Activated CD4-positive, alpha-beta T cell treated with anti-CD3 and anti-CD28 coated beads, Interleukin-2, amount 50 U/mL, for 48 hours (primary cell): ENCODE results near the gene LSM4.

Experiments
- DNase-seq, 2 experiments: peaks; one replicate each; pipeline ENCODE4 v3.0.0-alpha.2; 2020

Gene LSM4

DNA sequence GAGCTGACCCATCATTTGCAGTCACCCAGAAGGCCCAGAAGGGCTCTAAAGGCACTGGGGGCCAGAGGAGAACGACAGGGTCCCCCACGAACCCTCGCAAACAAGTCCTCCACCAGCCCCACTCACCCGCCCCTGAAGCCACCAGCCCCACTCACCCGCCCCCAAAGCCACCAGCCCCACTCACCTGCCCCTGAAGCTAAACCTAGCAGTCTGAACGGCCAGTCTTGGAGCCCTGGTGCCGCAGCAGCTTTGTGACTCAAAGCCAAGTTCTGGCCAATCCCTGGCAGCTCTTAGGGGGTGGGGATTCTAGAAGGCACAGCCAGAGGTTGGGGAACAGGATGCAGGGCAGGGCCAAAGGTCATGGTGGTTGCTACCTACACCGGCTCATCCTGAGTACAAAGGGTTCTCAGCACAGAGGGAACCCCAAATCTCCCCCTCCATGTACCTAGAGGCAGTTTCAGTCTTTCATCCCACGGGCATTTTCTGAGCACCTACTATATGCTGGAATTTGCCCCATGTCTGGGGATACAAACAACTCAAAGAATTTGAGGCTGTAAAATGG, 48.6 kb downstream of the LSM4 start, which contains the start of gene IQCN:
Gene IQCN (minus strand): TSS at position 234 of the 562 bp plus-strand sequence. CDS start 4,974 bp downstream, outside the sequence.
- DNase-seq: no peak

DNA sequence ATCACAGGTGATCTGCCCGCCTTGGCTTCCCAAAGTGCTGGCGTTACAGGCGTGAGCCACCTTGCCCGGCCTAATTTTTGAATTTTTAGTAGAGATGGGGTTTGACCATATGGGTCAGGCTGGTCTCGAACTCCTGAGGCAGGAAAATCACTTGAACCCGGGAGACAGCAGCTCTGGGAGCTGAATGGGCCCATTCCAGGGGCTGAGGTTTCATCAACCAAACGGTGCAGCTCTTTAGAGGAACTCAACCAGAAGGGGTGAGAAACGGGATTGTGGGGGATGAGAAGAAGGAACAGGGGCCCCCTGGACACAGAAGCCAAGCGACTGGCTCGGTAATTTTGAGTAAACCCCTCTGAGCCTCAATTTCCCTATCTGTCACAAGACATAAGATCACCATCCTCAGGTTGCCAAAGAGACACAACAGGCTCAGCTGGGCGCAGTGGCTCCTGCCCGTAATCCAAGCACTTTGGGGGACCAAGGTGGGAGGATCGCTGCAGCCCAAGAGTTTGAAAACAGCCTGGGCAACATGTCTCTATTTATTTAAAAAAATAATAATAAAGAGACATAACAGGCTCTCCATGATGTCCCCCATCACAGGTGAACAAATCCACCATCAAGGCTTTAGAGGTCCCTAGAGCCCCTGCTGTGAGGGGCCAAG, 49.2 kb downstream of the LSM4 start:
- DNase-seq: no peak

DNA sequence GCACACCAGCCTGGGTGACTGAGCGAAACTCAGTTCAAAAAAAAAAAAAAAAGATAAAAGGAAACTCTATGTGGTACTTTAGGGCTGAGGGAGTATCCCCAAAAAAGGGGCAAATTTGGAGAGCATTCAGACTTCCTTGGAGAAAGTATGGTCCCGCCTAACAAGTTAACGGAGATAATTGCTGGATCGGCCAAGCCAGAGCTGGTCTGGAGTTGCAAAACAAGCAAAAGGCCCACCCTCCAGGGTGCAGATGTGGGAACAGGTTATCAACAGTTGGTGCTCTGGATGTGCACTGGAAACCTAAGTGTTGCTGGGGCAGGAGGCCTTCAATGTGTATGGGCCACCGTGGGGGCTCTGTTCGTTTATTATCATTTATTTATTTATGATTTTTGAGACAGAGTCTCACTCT, 51.4 kb downstream of the LSM4 start:
- no peak for DNase-seq

DNA sequence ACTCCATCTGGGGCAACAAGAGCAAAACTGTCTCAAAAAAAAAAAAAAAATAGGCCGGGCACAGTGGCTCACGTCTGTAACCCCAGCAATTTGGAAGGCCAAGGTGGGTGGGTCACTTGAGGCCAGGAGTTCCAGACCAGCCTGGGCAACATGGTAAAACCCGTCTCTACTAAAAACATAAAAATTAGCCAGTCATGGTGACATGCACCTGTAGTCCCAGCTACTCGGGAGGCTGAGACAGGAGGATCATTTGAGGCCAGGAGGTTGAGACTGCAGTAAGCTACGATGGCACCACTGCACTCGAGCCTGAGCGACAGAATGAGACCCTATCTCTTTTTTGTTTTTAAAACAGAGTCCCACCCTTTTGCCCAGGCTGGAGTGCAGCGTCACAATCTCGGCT, 52.5 kb downstream of the LSM4 start:
- DNase-seq: no peak

DNA sequence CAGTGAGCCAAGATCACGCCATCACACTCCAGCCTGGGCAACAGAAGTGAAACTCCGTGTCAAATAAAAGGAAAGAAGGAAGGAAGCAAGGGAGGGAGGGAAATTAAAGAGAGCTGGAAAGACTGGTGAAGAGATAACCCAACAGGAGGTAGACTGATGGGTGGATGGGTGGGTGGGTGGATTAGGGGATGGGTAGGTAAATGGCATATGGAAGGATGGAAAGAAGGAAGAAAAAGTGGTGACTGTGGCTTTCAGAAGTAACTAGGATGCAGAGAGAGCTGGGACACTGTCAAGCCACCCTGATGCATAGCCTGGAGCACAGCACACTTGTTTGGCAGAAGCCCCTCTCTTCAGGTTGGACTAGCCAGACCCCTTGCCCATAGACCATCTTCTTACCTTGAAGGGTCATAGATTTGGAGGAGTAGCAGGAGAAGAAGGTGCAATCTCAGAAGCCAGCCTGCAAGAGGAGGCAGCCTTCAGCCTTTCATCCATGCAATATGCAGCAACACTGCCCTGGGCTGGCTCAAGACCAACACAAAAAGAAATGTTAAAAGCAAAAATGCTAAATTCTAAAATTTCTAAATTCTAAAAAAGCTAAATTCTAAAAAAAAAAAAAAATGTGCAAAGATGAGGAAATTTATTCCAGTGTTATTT, 53.7 kb downstream of the LSM4 start:
- no peak for DNase-seq

DNA sequence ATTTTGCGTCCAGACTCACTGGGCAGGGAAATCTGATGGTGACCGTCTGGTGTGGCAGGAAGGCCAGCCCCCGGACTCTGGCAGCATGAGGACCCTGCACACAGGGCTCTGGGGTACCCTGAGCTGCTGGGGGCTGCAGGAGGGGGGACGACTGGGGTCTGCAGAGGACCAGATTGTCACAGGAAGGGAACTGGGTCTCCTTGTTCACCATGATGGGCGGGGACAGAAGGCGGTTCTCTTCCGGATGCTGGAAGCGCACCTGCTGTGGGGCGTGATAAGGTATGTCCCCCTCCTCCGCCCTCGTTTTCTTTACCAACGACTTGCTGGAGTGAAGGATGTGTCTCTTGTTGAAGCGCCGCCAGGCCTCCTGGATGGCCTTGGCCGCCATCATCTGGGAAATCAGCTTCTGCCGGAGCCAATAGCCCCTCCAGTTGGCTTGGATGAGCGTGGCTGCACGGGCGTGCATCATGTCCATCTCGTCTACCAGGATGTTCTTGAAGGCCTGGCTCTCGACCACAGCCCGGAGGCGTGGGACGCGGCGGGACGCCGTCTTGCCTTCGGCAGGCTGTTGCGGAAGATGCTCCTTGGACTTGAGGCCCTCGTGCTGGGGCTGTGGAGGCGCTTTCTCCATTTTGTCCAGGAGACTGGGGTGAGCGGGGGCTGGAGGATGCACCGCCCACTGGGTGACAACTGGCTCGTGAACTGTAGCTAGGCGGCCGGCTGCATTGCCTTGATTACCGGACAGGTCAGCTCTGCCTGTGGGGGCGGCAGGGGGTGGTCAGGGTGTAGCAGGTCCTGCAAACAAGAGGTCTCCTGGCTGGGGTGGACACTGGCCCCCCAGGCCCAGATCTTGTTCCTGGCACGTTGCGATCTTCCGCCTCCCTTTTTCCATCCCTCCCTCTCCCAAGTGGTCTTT, 55.8 kb downstream of the LSM4 start:
- DNase-seq: no peak

DNA sequence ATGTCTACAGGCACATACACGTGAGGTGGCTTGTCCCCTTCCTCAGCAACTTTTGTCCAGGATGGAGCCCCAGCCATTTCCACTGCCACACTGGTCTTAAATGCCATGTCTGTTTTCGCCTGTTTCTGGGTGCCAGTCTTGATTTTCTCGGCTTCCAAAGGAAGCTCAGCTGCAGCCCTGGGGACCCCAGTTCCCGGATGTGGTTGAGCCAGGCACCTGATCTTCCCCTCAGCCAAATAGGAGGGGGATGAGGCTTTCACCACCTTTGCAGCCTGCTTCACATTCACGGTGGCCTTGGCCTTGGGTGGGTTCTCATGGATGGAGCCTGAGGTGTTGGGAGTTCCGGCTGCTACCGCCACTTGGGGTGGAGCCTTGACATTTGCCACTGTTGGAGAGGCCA, 57.3 kb downstream of the LSM4 start:
- DNase-seq: no peak

DNA sequence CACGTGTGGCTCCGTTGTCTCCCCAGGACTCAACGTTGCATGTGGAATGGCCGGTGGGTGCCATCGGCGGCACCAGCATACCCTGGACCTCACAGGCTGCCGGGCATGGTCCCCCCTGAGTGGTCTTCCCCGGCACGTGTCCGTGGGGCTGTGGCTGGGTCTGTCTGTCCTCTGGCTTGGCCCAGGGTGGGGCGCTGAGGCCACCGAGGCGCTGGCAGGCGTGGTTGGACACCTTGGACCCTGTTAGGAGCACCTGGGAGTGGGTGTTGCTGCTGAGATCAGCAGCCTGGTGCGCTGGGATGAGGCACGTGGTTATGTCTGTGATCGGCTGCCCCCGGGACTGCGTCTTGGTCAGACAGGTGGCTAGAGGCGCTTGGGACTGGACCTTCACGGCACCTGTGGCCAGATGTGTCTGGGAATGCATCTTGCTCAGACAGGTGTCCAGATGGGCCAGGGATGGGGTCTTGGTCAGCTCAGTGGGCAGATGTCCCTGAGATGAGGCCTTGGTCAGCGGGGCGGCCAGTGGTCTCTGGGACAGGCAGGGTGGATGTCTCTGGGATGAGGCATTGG, 57.8 kb downstream of the LSM4 start:
- DNase-seq: no peak

DNA sequence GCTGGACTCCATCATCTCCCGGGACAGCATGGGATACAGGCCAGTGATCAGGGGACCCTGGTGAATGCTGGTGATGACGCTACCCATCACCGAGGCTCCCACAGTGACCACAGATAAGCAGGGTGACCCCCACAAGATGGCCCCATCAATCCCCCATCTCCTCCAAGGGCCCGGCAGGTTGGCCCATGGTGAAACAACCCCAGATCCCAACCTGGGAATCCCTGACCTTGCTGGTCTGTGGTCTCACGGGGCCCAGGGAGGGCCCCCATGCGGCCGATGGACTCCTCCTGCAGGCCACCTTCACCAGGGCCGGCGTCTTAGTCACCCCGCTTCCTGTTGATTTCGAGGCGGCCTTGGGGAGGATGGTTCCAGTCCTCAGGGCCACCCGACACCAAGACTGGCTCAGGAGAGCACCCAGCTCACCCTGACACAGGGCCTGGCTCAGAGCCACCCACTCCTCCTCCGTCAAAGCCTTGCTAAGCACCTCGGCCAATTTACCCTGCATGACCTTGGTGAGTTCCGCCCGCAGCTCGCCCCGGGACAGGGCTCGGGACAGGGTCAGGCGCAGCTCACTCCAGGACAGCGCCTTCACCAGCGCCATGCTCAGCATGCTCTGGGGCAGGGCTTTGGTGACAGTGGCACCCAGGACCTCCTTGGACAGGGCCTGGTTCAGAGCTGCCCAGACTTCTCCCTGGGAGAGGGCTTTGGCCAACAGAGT, 58.6 kb downstream of the LSM4 start:
- no peak for DNase-seq

DNA sequence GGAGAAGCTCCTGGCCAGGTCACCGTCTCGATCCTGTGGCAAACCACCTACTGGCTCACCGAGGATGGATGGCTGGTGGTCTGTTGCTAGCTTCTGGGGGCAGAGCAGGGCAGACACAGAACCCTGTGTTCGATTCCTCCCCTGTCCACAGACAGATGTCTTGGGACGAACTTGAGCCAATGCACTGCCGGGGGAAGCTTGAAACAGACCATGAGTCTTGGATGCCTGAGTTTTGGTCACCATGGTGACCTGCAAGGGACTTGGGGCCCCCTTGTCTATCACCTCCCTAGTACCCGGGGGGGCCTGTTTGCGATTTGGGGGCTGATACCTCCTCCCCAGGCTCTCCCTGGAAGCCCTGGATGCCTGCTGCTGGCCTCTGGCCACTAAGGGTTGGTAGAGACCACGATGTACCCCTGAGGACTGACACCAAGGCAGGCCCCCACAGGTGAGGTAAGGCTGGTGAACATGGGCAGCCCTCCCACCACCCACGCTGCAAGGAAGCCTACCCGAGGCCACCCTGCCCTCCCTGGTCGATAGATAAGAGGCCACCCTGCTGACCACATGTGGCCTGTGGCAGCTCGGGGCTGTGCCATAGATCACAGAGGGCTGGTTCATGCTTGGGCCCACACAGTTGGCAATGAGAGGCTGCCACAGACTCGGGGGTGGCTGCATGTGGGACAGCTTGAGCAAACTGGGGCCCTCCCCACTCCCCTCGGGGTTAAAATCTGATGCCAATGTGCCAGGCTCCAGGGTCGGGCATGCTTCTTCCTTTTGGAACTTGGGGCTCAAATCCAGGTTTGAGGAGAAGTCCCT, 59.3 kb downstream of the LSM4 start:
- no peak for DNase-seq

DNA sequence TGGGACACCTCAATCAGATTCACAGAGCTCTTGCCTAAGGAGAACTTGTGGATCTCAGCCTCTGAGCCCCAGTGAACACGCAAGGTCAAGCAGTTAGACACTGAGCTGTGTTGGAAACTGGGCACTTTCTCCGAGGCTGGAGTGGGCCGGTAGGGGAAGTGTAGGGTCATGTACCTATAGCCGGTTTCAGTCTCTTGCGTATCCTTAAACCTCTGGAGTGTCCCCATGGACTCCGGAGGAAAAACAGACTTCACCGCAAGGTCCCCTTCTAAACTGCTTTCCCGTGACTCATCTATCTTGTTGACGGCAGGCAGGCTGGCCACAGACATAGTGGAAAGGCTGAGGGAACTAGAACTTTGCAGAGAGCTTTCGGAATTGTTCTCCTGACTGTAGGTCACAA, 60.0 kb downstream of the LSM4 start:
- DNase-seq: no peak

DNA sequence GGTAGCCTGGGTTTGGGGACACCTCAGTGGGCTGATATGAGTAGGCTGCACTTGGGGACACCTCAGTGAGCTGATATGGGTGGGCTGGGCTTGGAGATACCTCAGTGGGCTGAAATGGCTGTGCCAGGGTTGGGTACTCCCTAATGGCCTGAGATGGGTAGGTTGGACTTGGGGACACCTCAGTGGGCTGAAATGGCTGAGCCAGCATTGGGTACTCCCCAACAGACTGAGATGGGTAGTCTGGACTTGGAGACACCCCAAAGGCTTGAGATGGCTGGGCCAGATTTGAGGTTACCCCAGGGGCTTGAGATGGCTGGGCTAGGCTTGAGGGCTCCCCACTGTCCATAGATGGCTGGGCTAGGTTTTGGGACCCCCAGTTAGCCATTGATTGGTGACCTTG, 60.7 kb downstream of the LSM4 start:
- no peak for DNase-seq

DNA sequence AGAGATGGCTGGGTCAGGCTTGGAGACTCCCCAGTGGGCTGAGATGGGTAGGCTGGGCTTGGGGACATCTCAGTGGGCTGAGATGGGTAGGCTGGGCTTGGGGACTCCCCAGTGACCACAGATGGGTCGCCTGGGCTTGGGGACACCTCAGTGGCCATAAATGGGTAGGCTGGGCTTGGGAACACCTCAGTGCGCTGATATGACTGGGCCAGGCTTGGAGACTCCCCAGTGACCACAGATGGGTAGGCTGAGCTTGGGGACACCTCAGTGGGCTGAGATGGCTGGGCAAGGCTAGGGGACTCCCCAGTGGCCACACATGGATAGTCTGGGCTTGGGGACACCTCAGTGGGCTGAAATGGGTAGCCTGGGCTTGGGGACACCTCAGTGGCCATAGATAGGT, 61.4 kb downstream of the LSM4 start:
- no peak for DNase-seq

DNA sequence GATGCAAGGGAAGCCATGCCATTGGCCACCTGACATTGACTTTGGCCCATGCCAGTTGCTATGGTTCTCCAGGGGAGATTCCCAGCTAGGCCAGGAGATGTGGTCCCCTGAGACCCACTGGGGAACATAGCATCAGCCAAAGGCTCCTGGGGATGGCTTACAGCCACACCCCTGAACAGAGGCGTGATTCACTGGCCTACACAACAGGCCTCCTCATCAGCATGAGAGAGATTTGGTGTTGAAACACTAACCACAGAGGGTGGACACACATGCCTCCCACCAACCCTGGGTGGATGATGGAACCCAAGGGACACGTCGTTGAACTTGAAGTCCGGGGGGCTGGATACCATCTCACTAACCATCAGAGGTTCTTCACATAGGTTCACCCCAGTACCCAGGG, 63.0 kb downstream of the LSM4 start:
- DNase-seq: no peak

DNA sequence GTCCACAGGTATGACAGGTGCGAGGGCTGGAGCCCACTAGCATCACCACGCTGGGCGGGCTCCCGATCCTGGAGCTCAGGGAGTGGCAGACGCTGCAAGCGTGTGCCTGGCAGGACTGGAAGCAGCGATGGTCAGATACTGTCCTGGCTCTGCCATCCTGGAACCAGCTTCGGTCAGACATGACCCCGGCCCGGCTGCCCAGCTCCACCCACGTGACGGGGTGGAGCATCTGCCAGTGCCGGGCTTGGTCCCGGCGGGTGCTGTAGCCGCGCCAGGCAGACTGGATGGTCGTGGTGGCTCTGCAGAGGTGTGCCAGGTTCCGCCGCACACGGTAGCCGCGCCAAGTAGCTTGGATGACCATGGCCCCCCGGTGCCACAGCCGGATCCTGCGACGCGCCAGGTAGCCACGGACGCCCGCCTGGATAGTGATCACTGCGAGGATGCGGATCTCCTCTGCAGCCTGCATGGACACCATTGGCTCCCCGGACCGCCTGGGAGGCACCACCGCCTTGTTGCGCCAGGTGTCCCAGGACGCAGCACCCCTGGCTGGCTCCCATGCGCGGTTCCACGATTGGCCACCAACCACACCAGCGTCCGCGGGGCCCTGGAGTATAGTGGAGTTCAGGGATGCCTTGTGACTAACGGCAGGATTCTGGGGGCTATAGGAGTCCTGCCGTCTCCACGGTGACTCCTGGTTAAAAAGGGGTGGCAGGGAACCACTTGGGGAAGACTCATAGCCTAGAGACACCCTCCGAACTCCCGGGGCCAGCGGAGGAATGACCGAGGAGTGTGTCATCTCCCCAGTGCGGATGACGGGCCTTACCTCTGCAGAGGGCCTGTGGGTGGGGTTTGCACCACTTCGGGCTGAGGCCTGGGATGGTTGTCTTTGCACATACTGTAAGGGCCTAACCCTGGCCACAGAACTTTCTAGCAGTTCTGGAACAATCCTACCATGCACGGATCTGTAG, 65.1 kb downstream of the LSM4 start:
- no peak for DNase-seq
